ENCODE measurements around the gene BRD4. TPM values are rescaled to one million over a fixed set of nuclear protein-coding genes. Genes with fewer than 3 reads are reported as not detected.

The BRD4 gene
- total RNA-seq, 1 experiment from 2014 or later: 41.4 TPM

- Histone ChIP-seq H2AFZ (ENCODE audit: low read length) (no peak overlapping the region), H3K9me3 (ENCODE audit: low read length) (no peaks in the 10 kb centered on the region), H3K27ac (ENCODE audit: low read length) (peak overlapping the region; percentile 57; the same call in 1 of the 2 replicates), H3K27me3 (ENCODE audit: low read length) (no peaks in the 10 kb centered on the region), H3K79me2 (ENCODE audit: low read length) (peaks cover 98% of the 10 kb centered on the region), H3K4me1 (ENCODE audit: low read length) (peaks cover 97% of the 10 kb centered on the region), H4K20me1 (ENCODE audit: insufficient read depth, low read depth, low read length) (peaks cover 90% of the 10 kb centered on the region), H3K4me2 (ENCODE audit: low read depth, low read length, poor library complexity, severe bottlenecking) (peak overlapping the region; percentile 41), H3K36me3 (ENCODE audit: insufficient read depth, low read length) (peaks cover 18% of the 10 kb centered on the region; the same call in 1 of the 2 replicates), H3K9ac (ENCODE audit: low read length) (peak overlapping the region; percentile 7; the same call in 1 of the 2 replicates), H3K4me3 (ENCODE audit: low read length) (no peak overlapping the region), H3K9me2 (replicated peaks; ENCODE audit: insufficient read depth, low read length) (no peaks in the 10 kb centered on the region)
- no peak for DNase-seq
Observed at GRCh38 chr19:15294561-15294990, 37.8 kb downstream of the BRD4 start.

GRCh38 chr19:15293781-15294491 is 38.4 kb downstream of the BRD4 start:
- peaks cover 96% of the 10 kb centered on the region for H3K4me1 ChIP-seq (ENCODE audit: low read length)
- H3K4me3 ChIP-seq (ENCODE audit: low read length): no peak overlapping the region
- H3K9ac ChIP-seq (ENCODE audit: low read length): peak overlapping the region; percentile 7; the same call in 1 of the 2 replicates
- H2AFZ ChIP-seq (ENCODE audit: low read length): no peak overlapping the region
- DNase-seq: no peak
- H3K4me2 ChIP-seq (ENCODE audit: low read depth, low read length, poor library complexity, severe bottlenecking): peak overlapping the region; percentile 41
- H3K79me2 ChIP-seq (ENCODE audit: low read length): peaks cover 97% of the 10 kb centered on the region
- no peaks in the 10 kb centered on the region for H3K27me3 ChIP-seq (ENCODE audit: low read length)
- peaks cover 86% of the 10 kb centered on the region for H4K20me1 ChIP-seq (ENCODE audit: insufficient read depth, low read depth, low read length)
- H3K9me2 ChIP-seq (replicated peaks; ENCODE audit: insufficient read depth, low read length): no peaks in the 10 kb centered on the region
- H3K27ac ChIP-seq (ENCODE audit: low read length): peak overlapping the region; percentile 57
- H3K9me3 ChIP-seq (ENCODE audit: low read length): no peaks in the 10 kb centered on the region
- peaks cover 18% of the 10 kb centered on the region; the same call in 1 of the 2 replicates for H3K36me3 ChIP-seq (ENCODE audit: insufficient read depth, low read length)

- peaks cover 18% of the 10 kb centered on the region; the same call in 1 of the 2 replicates for H3K36me3 ChIP-seq (ENCODE audit: insufficient read depth, low read length)
- H3K4me2 ChIP-seq (ENCODE audit: low read depth, low read length, poor library complexity, severe bottlenecking): peak overlapping the region; percentile 41
- H2AFZ ChIP-seq (ENCODE audit: low read length): no peak overlapping the region
- H3K27me3 ChIP-seq (ENCODE audit: low read length): no peaks in the 10 kb centered on the region
- DNase-seq: no peak
- peak overlapping the region; percentile 57 for H3K27ac ChIP-seq (ENCODE audit: low read length)
- no peaks in the 10 kb centered on the region for H3K9me3 ChIP-seq (ENCODE audit: low read length)
- peaks cover 96% of the 10 kb centered on the region for H3K4me1 ChIP-seq (ENCODE audit: low read length)
- H3K9ac ChIP-seq (ENCODE audit: low read length): peak overlapping the region; percentile 7; the same call in 1 of the 2 replicates
- H3K79me2 ChIP-seq (ENCODE audit: low read length): peaks cover 97% of the 10 kb centered on the region
- H4K20me1 ChIP-seq (ENCODE audit: insufficient read depth, low read depth, low read length): peaks cover 83% of the 10 kb centered on the region
- no peaks in the 10 kb centered on the region for H3K9me2 ChIP-seq (replicated peaks; ENCODE audit: insufficient read depth, low read length)
- H3K4me3 ChIP-seq (ENCODE audit: low read length): no peak overlapping the region; the same call in 1 of the 2 replicates
Observed at GRCh38 chr19:15292847-15293582, 39.3 kb downstream of the BRD4 start.

- no peak overlapping the region for H2AFZ ChIP-seq (ENCODE audit: low read length)
- H3K4me1 ChIP-seq (ENCODE audit: low read length): peaks cover 96% of the 10 kb centered on the region
- DNase-seq: no peak
- no peaks in the 10 kb centered on the region for H3K9me3 ChIP-seq (ENCODE audit: low read length)
- peak overlapping the region; percentile 61 for H3K4me3 ChIP-seq (ENCODE audit: low read length)
- peak overlapping the region; percentile 44 for H3K9ac ChIP-seq (ENCODE audit: low read length)
- peak overlapping the region; percentile 88 for H3K4me2 ChIP-seq (ENCODE audit: low read depth, low read length, poor library complexity, severe bottlenecking)
- peaks cover 10% of the 10 kb centered on the region; the same call in 1 of the 2 replicates for H3K36me3 ChIP-seq (ENCODE audit: insufficient read depth, low read length)
- peaks cover 74% of the 10 kb centered on the region for H4K20me1 ChIP-seq (ENCODE audit: insufficient read depth, low read depth, low read length)
- H3K9me2 ChIP-seq (replicated peaks; ENCODE audit: insufficient read depth, low read length): no peaks in the 10 kb centered on the region
- no peaks in the 10 kb centered on the region for H3K27me3 ChIP-seq (ENCODE audit: low read length)
- H3K27ac ChIP-seq (ENCODE audit: low read length): peak overlapping the region; percentile 79
- H3K79me2 ChIP-seq (ENCODE audit: low read length): peaks cover 97% of the 10 kb centered on the region
Observed at GRCh38 chr19:15292140-15292539, 40.2 kb downstream of the BRD4 start.

GRCh38 chr19:15291548-15292021 is 40.8 kb downstream of the BRD4 start:
- Histone ChIP-seq H3K27ac (ENCODE audit: low read length) (peak overlapping the region; percentile 79), H3K36me3 (ENCODE audit: insufficient read depth, low read length) (peaks cover 4% of the 10 kb centered on the region; the same call in 1 of the 2 replicates), H3K9ac (ENCODE audit: low read length) (peak overlapping the region; percentile 46), H3K79me2 (ENCODE audit: low read length) (peaks cover 96% of the 10 kb centered on the region), H3K9me3 (ENCODE audit: low read length) (no peaks in the 10 kb centered on the region), H2AFZ (ENCODE audit: low read length) (no peak overlapping the region), H3K4me1 (ENCODE audit: low read length) (peaks cover 96% of the 10 kb centered on the region), H3K4me3 (ENCODE audit: low read length) (peak overlapping the region; percentile 61), H3K9me2 (replicated peaks; ENCODE audit: insufficient read depth, low read length) (no peaks in the 10 kb centered on the region), H3K4me2 (ENCODE audit: low read depth, low read length, poor library complexity, severe bottlenecking) (peak overlapping the region; percentile 88), H4K20me1 (ENCODE audit: insufficient read depth, low read depth, low read length) (peaks cover 69% of the 10 kb centered on the region), H3K27me3 (ENCODE audit: low read length) (no peaks in the 10 kb centered on the region)
- peak; percentile 82 for DNase-seq

DNA sequence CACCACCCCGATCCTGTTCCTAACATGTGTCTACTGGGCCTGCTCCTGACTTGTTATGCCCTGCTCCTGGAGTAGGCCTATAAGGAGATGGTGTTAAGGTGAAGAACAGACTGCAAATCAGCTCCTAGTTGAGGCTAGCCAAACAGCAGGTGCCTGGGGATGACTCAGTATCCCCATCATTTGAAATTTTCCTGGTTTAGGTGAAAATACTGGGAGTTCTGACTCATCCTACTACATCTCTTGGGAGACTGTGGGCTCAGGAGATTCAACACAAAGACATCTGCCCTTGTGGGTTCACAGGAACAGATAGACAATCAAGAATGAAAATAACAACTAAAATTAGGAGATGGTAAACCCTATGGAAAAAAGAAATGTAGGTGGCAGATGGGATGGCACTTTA is 41.2 kb downstream of the BRD4 start:
- H3K9me3 ChIP-seq (ENCODE audit: low read length): no peaks in the 10 kb centered on the region
- peaks cover 96% of the 10 kb centered on the region for H3K79me2 ChIP-seq (ENCODE audit: low read length)
- peak overlapping the region; percentile 79 for H3K27ac ChIP-seq (ENCODE audit: low read length)
- DNase-seq: no peak
- H3K4me2 ChIP-seq (ENCODE audit: low read depth, low read length, poor library complexity, severe bottlenecking): peak overlapping the region; percentile 88
- peaks cover 64% of the 10 kb centered on the region for H4K20me1 ChIP-seq (ENCODE audit: insufficient read depth, low read depth, low read length)
- no peaks in the 10 kb centered on the region for H3K9me2 ChIP-seq (replicated peaks; ENCODE audit: insufficient read depth, low read length)
- H2AFZ ChIP-seq (ENCODE audit: low read length): no peak overlapping the region
- H3K4me3 ChIP-seq (ENCODE audit: low read length): peak overlapping the region; percentile 61
- H3K27me3 ChIP-seq (ENCODE audit: low read length): no peaks in the 10 kb centered on the region
- H3K36me3 ChIP-seq (ENCODE audit: insufficient read depth, low read length): no peaks in the 10 kb centered on the region
- H3K9ac ChIP-seq (ENCODE audit: low read length): peak overlapping the region; percentile 46
- peaks cover 96% of the 10 kb centered on the region for H3K4me1 ChIP-seq (ENCODE audit: low read length)

DNA sequence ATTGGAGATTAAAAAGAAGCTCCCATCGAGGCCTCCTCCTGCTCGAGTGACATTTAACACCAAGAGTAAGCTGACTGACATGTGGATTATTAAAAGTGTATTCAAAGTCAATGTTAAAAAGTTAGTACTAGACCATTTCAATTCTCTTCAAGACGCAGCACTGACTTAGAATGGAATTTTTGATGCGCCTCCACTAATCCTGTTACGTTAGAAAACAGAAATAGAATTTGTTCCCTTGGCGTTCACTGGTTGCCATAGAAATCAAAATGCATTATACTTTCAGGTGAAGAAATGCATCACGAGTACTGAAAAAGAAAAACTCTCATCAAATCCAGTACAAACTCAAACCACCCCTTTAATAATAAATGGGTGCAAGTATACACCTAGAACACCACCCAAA is 42.2 kb downstream of the BRD4 start:
- Histone ChIP-seq H3K4me3 (ENCODE audit: low read length) (peak overlapping the region; percentile 61; the same call in 1 of the 2 replicates), H4K20me1 (ENCODE audit: insufficient read depth, low read depth, low read length) (peaks cover 60% of the 10 kb centered on the region), H2AFZ (ENCODE audit: low read length) (no peak overlapping the region), H3K4me2 (ENCODE audit: low read depth, low read length, poor library complexity, severe bottlenecking) (peak overlapping the region; percentile 88), H3K27me3 (ENCODE audit: low read length) (no peaks in the 10 kb centered on the region), H3K9me3 (ENCODE audit: low read length) (no peaks in the 10 kb centered on the region), H3K4me1 (ENCODE audit: low read length) (peaks cover 98% of the 10 kb centered on the region), H3K79me2 (ENCODE audit: low read length) (peaks cover 96% of the 10 kb centered on the region), H3K36me3 (ENCODE audit: insufficient read depth, low read length) (no peaks in the 10 kb centered on the region), H3K27ac (ENCODE audit: low read length) (peak overlapping the region; percentile 79), H3K9ac (ENCODE audit: low read length) (peak overlapping the region; percentile 46), H3K9me2 (replicated peaks; ENCODE audit: insufficient read depth, low read length) (no peaks in the 10 kb centered on the region)
- DNase-seq: no peak

GRCh38 chr19:15289673-15290072 is 42.7 kb downstream of the BRD4 start:
- no peaks in the 10 kb centered on the region for H3K9me2 ChIP-seq (replicated peaks; ENCODE audit: insufficient read depth, low read length)
- peak overlapping the region; percentile 46 for H3K9ac ChIP-seq (ENCODE audit: low read length)
- no peaks in the 10 kb centered on the region for H3K27me3 ChIP-seq (ENCODE audit: low read length)
- H2AFZ ChIP-seq (ENCODE audit: low read length): no peak overlapping the region
- H3K4me2 ChIP-seq (ENCODE audit: low read depth, low read length, poor library complexity, severe bottlenecking): peak overlapping the region; percentile 88
- peak overlapping the region; percentile 79 for H3K27ac ChIP-seq (ENCODE audit: low read length)
- no peak for DNase-seq
- H3K4me3 ChIP-seq (ENCODE audit: low read length): peak overlapping the region; percentile 61; the same call in 1 of the 2 replicates
- H3K9me3 ChIP-seq (ENCODE audit: low read length): no peaks in the 10 kb centered on the region
- peaks cover 98% of the 10 kb centered on the region for H3K4me1 ChIP-seq (ENCODE audit: low read length)
- peaks cover 96% of the 10 kb centered on the region for H3K79me2 ChIP-seq (ENCODE audit: low read length)
- H3K36me3 ChIP-seq (ENCODE audit: insufficient read depth, low read length): no peaks in the 10 kb centered on the region
- H4K20me1 ChIP-seq (ENCODE audit: insufficient read depth, low read depth, low read length): peaks cover 61% of the 10 kb centered on the region

All from Karpas-422 (cell line).